ENCODE results near the gene CNKSR3.

GRCh38 chr6:154343473-154344308 is 166.8 kb downstream of the CNKSR3 start:
- TF ChIP-seq POLR2A (IDR thresholded peaks at IDR 0.05) (peak in 1 of 2 donors; percentile 87), CTCF (IDR thresholded peaks at IDR 0.05) (peak; percentile 37 to 97 (median 74))

All from thyroid gland (tissue), 4 donors.